Measurements from ENCODE around the gene MRPL17.

Gene MRPL17

DNA sequence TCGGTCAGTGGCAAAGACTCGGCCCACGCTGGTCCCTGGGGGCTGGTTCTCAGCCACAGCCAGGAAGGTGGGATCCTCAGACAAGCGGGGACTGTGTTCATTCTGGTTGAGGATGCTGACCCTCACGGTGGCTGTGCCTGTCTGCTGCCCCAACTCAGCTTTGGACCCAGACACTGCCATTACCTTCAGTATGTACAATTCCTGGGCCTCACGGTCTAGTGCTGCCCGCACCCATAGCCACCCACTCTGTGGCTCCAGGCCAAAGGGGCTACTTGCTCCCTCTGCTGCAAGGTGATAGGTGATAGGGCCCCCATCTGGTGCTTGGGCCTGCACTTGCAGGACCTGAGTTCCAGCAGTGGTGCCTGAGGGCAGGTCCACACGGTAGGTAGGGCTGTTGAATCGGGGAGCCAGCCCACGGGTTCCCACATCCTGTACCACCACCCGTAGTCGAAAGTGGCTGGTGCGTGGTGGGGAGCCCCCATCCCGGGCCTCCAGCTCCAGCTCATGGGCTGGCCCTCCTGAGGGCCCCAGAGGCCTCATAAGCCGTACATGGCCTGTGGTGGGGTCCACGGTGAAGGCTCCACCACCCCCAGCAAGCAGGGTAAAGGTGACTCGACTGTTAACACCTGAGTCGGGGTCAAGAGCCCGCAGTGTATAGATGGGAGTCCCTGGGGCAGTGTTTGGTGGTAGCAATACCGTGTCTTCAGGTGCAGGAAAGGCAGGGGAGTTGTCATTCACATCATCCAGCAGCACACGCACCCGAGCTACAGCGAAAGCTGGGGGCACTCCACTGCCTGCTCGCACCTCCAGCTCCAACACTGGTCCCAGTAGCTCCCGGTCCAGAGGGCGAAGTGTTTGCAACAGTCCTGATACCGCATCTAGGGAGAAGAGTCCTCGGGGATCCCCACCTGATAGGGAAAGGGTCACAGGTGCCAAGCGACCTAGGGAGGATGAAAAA lies 50.7 kb downstream of the MRPL17 start:
- DNase-seq (ENCODE audit: low spot score) = no peak

DNA sequence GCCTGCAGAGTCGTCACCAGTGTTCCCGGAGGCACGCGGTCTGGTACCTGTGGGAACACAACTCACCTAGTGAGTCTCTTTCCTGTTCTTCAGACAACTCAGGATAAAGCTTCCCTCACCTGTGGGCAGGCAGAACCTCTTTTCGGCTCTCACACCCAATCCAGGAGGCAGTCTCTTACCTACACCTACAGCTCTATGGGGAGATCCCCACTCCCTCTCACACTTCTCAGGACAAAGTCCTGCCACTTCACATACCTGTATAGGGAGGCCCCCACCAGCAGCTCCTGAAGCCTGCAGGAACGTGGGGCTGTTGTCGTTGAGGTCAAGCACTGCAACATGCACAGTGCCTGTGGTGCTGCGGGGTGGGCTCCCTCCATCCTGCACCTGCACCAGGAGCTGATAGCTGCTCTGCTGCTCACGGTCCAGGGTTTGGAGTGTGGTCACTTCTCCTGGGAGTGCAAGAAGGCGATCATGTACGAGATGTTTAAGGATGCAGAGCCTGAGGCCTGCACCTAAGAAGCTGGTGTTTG lies 51.7 kb downstream of the MRPL17 start:
- no peak for DNase-seq (ENCODE audit: low spot score)

DNA sequence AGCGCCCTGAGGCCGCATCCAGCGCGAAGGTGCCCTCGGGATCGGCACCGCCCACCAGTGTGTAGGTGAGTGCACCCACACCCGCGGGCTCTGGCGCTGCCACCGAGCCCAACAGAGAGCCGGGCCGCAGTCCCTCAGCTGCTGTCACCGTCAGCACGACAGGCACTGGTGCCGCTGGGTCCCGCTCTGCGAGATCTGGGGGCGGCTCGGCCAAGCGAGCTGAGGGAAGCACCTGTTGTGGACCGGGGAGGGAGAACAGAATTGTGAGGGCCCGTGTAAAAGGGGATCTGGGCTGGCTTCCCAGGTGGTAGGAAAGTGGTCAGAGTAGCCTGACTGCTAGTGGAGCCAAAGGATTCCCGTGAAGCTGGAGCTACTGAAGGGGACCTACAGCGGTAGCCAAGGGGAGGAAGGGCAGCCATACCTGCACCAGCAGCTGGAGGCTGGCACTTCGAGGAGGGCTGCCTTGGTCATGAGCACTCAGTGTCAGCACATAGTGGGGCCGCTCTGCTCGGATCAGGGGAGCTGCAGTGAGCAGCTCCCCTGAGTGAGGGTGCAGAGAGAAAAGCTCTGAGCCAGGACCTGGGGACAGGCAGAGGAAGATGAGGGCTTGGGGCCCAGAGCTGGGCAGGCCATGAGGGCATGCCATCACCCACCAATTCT lies 52.4 kb downstream of the MRPL17 start:
- DNase-seq (ENCODE audit: low spot score) = no peak

Data from Ammon's horn (tissue), 1 donor.